GM21619 (cell line): ENCODE results near the gene SERPINC1.
"Not testable (repeated sequence)": the region's sequence is repeated elsewhere in the genome, so short reads cannot be mapped to it uniquely, and the experiment has no call there.

Experiments used
- ATAC-seq: cut with Tn5 transposase; IDR thresholded peaks from one replicate; pipeline ENCODE4 v1.9.1; 2021; ENCODE audit not compliant: unreplicated experiment

The SERPINC1 gene

GRCh38 chr1:173863224-173864161 is 53.6 kb downstream of the SERPINC1 start:
- ATAC-seq = no peak

GRCh38 chr1:173862769-173863223 is 54.3 kb downstream of the SERPINC1 start:
- no peak for ATAC-seq

GRCh38 chr1:173862146-173862768 is 54.9 kb downstream of the SERPINC1 start:
- not testable (repeated sequence) for ATAC-seq

GRCh38 chr1:173861731-173862145 is 55.4 kb downstream of the SERPINC1 start:
- no peak for ATAC-seq

GRCh38 chr1:173860065-173860464 is 57.1 kb downstream of the SERPINC1 start:
- no peak for ATAC-seq

- not testable (repeated sequence) for ATAC-seq
Measured at GRCh38 chr1:173859547-173859946, 57.6 kb downstream of the SERPINC1 start.

- no peak for ATAC-seq
Measured at GRCh38 chr1:173857363-173857917, 59.7 kb downstream of the SERPINC1 start.

GRCh38 chr1:173856903-173857302 is 60.2 kb downstream of the SERPINC1 start:
- ATAC-seq = no peak

- ATAC-seq = no peak
Measured at GRCh38 chr1:173856014-173856413, 61.1 kb downstream of the SERPINC1 start.
